Stimulated activated CD8-positive, alpha-beta memory T cell treated with anti-CD3 and anti-CD28 coated beads, Interleukin-12 subunit alpha, Interleukin-12 subunit beta, amount 100 ng/mL, for 4 hours (primary cell): ENCODE data around the gene GSK3B.

Experiments used
- DNase-seq: peaks from one replicate; pipeline ENCODE4 v3.0.0-alpha.2; 2020; ENCODE audit warnings: low read depth

GSK3B gene

GRCh38 chr3:120093911-120094775 is at the start of gene GSK3B:
TSS of gene GSK3B (minus strand) at chr3:120094447. CDS start at chr3:120093434, 1,013 bp downstream.
- peak; percentile 61 for DNase-seq

GRCh38 chr3:120143676-120144075 is 49.4 kb upstream of the GSK3B start:
- DNase-seq, result no peak

- DNase-seq, result no peak
These were observed 48.0 kb upstream of the GSK3B start for GRCh38 chr3:120142236-120142635.

- no peak for DNase-seq
These were observed 46.0 kb upstream of the GSK3B start for GRCh38 chr3:120140098-120140742.

- no peak for DNase-seq
These were observed 44.9 kb upstream of the GSK3B start for GRCh38 chr3:120139140-120139539.

GRCh38 chr3:120137548-120137947 is 43.3 kb upstream of the GSK3B start:
- no peak for DNase-seq

GRCh38 chr3:120130656-120131055 is 36.4 kb upstream of the GSK3B start:
- no peak for DNase-seq

GRCh38 chr3:120129718-120130513 is 35.7 kb upstream of the GSK3B start:
- no peak for DNase-seq

- no peak for DNase-seq
These were observed 34.8 kb upstream of the GSK3B start for GRCh38 chr3:120129051-120129450.

- DNase-seq, result no peak
These were observed 31.7 kb upstream of the GSK3B start for GRCh38 chr3:120125992-120126391.

GRCh38 chr3:120119846-120120510 is 25.7 kb upstream of the GSK3B start:
- no peak for DNase-seq

GRCh38 chr3:120114981-120115380 is 20.7 kb upstream of the GSK3B start:
- DNase-seq, result no peak

- no peak for DNase-seq
These were observed 20.1 kb upstream of the GSK3B start for GRCh38 chr3:120114376-120114775.

GRCh38 chr3:120113128-120114116 is 19.2 kb upstream of the GSK3B start:
- DNase-seq, result no peak

- DNase-seq, result no peak
These were observed 17.7 kb upstream of the GSK3B start for GRCh38 chr3:120111898-120112297.

GRCh38 chr3:120103276-120103675 is 9.0 kb upstream of the GSK3B start:
- DNase-seq, result no peak

GRCh38 chr3:120102674-120103073 is 8.4 kb upstream of the GSK3B start:
- no peak for DNase-seq

GRCh38 chr3:120102232-120102631 is 8.0 kb upstream of the GSK3B start:
- DNase-seq, result no peak

- DNase-seq, result no peak
These were observed 7.4 kb upstream of the GSK3B start for GRCh38 chr3:120101624-120102023.

- DNase-seq, result no peak
These were observed 6.5 kb upstream of the GSK3B start for GRCh38 chr3:120100711-120101110.

- no peak for DNase-seq
These were observed 4.5 kb upstream of the GSK3B start for GRCh38 chr3:120098710-120099109.
